OCI-LY7 (cell line): ENCODE data around the gene ACR. TPM values are rescaled to one million over a fixed set of nuclear protein-coding genes. Genes with fewer than 3 reads are reported as not detected.

Experiments
- BruUV-seq: library from RNA; stranded (reverse); fragments of 400-500 nt; replicated peaks from 2 replicates; lab custom pipeline; 2021; lab: Mats Ljungman, UMichigan
- CTCF ChIA-PET: fragments of 300-600 bp; sonication (Branson Sonifier 250); formaldehyde crosslinking; loops from one replicate; lab custom pipeline; 2022; ENCODE audit warnings: antibody characterized with exemption; ENCODE audit not compliant: unreplicated experiment; lab: Charles Lee
- POLR2A ChIA-PET: fragments of 300-600 bp; sonication (Branson Sonifier 250); formaldehyde crosslinking; loops from one replicate; lab custom pipeline; 2022; ENCODE audit warnings: antibody characterized with exemption; lab: Charles Lee
- DNase-seq: peaks from one replicate; pipeline ENCODE4 v3.0.0-alpha.2; 2015; ENCODE audit warnings: low spot score
- H2AFZ ChIP-seq: fragments of 200-600 bp; sonication (generic), shearing (Covaris generic); 2 replicates; pipeline ENCODE4 v1.6.1; 2014; ENCODE audit warnings: mild to moderate bottlenecking, antibody characterized with exemption, low read length, moderate library complexity
- H3K27ac ChIP-seq: fragments of 200-600 bp; sonication (generic); 2 replicates; pipeline ENCODE4 v1.5.1; 2014; ENCODE audit warnings: mixed run types, low read depth, mild to moderate bottlenecking, moderate library complexity, low read length, inconsistent platforms; ENCODE audit not compliant: poor library complexity, severe bottlenecking
- H3K36me3 ChIP-seq: fragments of 200-600 bp; sonication (generic); 2 replicates; pipeline ENCODE4 v1.6.1; 2014; ENCODE audit warnings: mild to moderate bottlenecking, antibody characterized with exemption, low read length, moderate library complexity, mixed read lengths; ENCODE audit not compliant: insufficient read depth
- H3K4me1 ChIP-seq: fragments of 200-600 bp; sonication (generic); 2 replicates; pipeline ENCODE4 v1.5.1; 2014; ENCODE audit warnings: mild to moderate bottlenecking, low read length; ENCODE audit not compliant: insufficient read depth, poor library complexity, severe bottlenecking
- H3K4me2 ChIP-seq: fragments of 200-600 bp; sonication (generic); 2 replicates; pipeline ENCODE4 v1.6.1; 2014; ENCODE audit warnings: mild to moderate bottlenecking, low read length
- H3K4me3 ChIP-seq: fragments of 200-600 bp; sonication (generic); 2 replicates; pipeline ENCODE4 v1.5.1; 2014; ENCODE audit warnings: mild to moderate bottlenecking, low read depth, low read length; ENCODE audit not compliant: poor library complexity, severe bottlenecking
- H3K79me2 ChIP-seq: fragments of 200-600 bp; sonication (generic); 2 replicates; pipeline ENCODE4 v1.6.1; 2016; ENCODE audit warnings: low read depth, mild to moderate bottlenecking, low read length, moderate library complexity, mixed read lengths; ENCODE audit not compliant: insufficient read depth
- H3K9me2 ChIP-seq: fragments of 200-600 bp; sonication (generic); 2 replicates; pipeline ENCODE4 v1.6.1; 2016; ENCODE audit warnings: mild to moderate bottlenecking, low read length, mixed read lengths; ENCODE audit not compliant: insufficient read depth
- H3K9me3 ChIP-seq: fragments of 200-600 bp; sonication (generic); 2 replicates; pipeline ENCODE4 v1.6.1; 2014; ENCODE audit warnings: mild to moderate bottlenecking, mixed run types, low read length, mixed read lengths
- H4K20me1 ChIP-seq: fragments of 200-600 bp; sonication (generic); 2 replicates; pipeline ENCODE4 v1.6.1; 2014; ENCODE audit warnings: mild to moderate bottlenecking, antibody characterized with exemption, low read length, moderate library complexity, mixed read lengths; ENCODE audit not compliant: insufficient read depth
- CTCF ChIP-seq: fragments of 200-600 bp; sonication (generic); conservative IDR thresholded peaks from 2 replicates; pipeline ENCODE4 v1.5.1; 2014; ENCODE audit warnings: mild to moderate bottlenecking, antibody characterized with exemption, low read length, moderate library complexity, mixed read lengths
- EZH2phosphoT487 ChIP-seq: fragments of 200-600 bp; sonication (generic); IDR thresholded peaks from 2 replicates; pipeline ENCODE4 v1.6.1; 2018; ENCODE audit warnings: low read depth, borderline replicate concordance, mild to moderate bottlenecking, mixed run types, antibody characterized with exemption, low read length, moderate library complexity, mixed read lengths
- intact Hi-C: fragments of 100-400 bp; cut with micrococcal nuclease; formaldehyde crosslinking; loops from one replicate; pipeline ENCODE4 v1.10.0; 2022; ENCODE audit not compliant: unreplicated experiment
- total RNA-seq, 2 experiments: library from RNA; depleted of rRNA in 1 of 2; stranded (reverse); fragments of >200 nt in 1 of 2; shearing (Covaris generic) in 1 of 2; gene quantifications; 2 replicates each; pipeline ENCODE4 v1.2.3, GENCODE V29; 2014 to 2022

ACR gene
- total RNA-seq, 2 experiments from 2014 or later, result not detected

- no peak for DNase-seq
- Histone ChIP-seq H3K79me2 (no peaks in the 10 kb centered on the region), H3K36me3 (no peaks in the 10 kb centered on the region), H3K4me2 (no peak overlapping the region), H4K20me1 (no peaks in the 10 kb centered on the region), H3K4me1 (no peaks in the 10 kb centered on the region), H3K4me3 (no peak overlapping the region), H3K9me2 (no peaks in the 10 kb centered on the region), H3K27ac (no peak overlapping the region), H3K9me3 (no peaks in the 10 kb centered on the region), H2AFZ (no peak overlapping the region)
- ChIA-PET POLR2A (no interaction called here), CTCF (interaction anchor here (1.1 kb wide), 1 partner anchor 74 kb away, joined by 4 read pairs; no protein-coding TSS in a partner anchor)
- no TSS peak for BruUV-seq
- intact Hi-C loops, result no loop called here
- TF ChIP-seq EZH2phosphoT487 (no peak), CTCF (no peak)
Measured at GRCh38 chr22:50694766-50695420, 43.1 kb upstream of the ACR start.

- H3K79me2 ChIP-seq, result no peaks in the 10 kb centered on the region
- no peak overlapping the region for H3K27ac ChIP-seq
- no peak for TF ChIP-seq CTCF
- TF ChIP-seq EZH2phosphoT487, result no peak
- no peak for DNase-seq
- no peaks in the 10 kb centered on the region for H3K4me1 ChIP-seq
- H3K9me2 ChIP-seq, result no peaks in the 10 kb centered on the region
- ChIA-PET CTCF (no interaction called here), POLR2A (no interaction called here)
- H4K20me1 ChIP-seq, result no peaks in the 10 kb centered on the region
- no peak overlapping the region for H2AFZ ChIP-seq
- H3K9me3 ChIP-seq, result no peaks in the 10 kb centered on the region
- no TSS peak for BruUV-seq
- H3K4me2 ChIP-seq, result no peak overlapping the region
- no peaks in the 10 kb centered on the region for H3K36me3 ChIP-seq
- intact Hi-C loops, result no loop called here
- H3K4me3 ChIP-seq, result no peak overlapping the region
Measured at GRCh38 chr22:50695421-50696250, 42.4 kb upstream of the ACR start.
